Stimulated activated naive CD8-positive, alpha-beta T cell treated with anti-CD3 and anti-CD28 coated beads, Interleukin-15, amount 100 ng/mL, for 72 hours (primary cell): ENCODE results near the gene EHD1.
"Not testable (repeated sequence)": the region's sequence is repeated elsewhere in the genome, so short reads cannot be mapped to it uniquely, and the experiment has no call there.

Source experiments
- ATAC-seq: fragments of 150-1000 bp; cut with Tn5 transposase; 2 replicates; pipeline ENCODE4 v1.10.0; 2021; ENCODE audit warnings: mild to moderate bottlenecking, moderate library complexity
- DNase-seq, 2 donors: peaks; one replicate each; pipeline ENCODE4 v3.0.0; 2021 to 2022
- H3K27ac Mint-ChIP-seq, 2 donors: one replicate each; pipeline ENCODE4 v1.8.0; 2022; ENCODE audit warnings: mild to moderate bottlenecking in 2 of 2, mixed read lengths in 2 of 2, moderate library complexity in 2 of 2
- H3K27me3 Mint-ChIP-seq: one replicate; pipeline ENCODE4 v1.8.0; 2022; ENCODE audit warnings: mixed read lengths
- H3K4me1 Mint-ChIP-seq: one replicate; pipeline ENCODE4 v1.8.0; 2022; ENCODE audit warnings: mild to moderate bottlenecking, mixed read lengths
- H3K4me3 Mint-ChIP-seq, 2 donors: one replicate each; pipeline ENCODE4 v1.8.0; 2022; ENCODE audit warnings: mild to moderate bottlenecking in 2 of 2, mixed read lengths in 2 of 2, moderate library complexity in 1 of 2
- H3K9me3 Mint-ChIP-seq, 2 donors: one replicate each; pipeline ENCODE4 v1.8.0; 2022; ENCODE audit warnings: mixed read lengths in 2 of 2

Gene EHD1

GRCh38 chr11:64829536-64830251 is 48.7 kb downstream of the EHD1 start:
- no peak for DNase-seq
- no peak for ATAC-seq
- Mint-ChIP-seq H3K4me3 (no peak overlapping the region), H3K4me1 (no peaks in the 10 kb centered on the region), H3K9me3 (no peaks in the 10 kb centered on the region), H3K27ac (no peak overlapping the region), H3K27me3 (no peaks in the 10 kb centered on the region)

- Mint-ChIP-seq H3K4me3 (no peak overlapping the region), H3K9me3 (no peaks in the 10 kb centered on the region), H3K4me1 (no peaks in the 10 kb centered on the region), H3K27ac (no peak overlapping the region), H3K27me3 (no peaks in the 10 kb centered on the region)
- DNase-seq (no peak), ATAC-seq (no peak)
These were observed 51.0 kb downstream of the EHD1 start for GRCh38 chr11:64827451-64827839.

GRCh38 chr11:64826578-64827450 is 51.6 kb downstream of the EHD1 start:
- H3K4me1 Mint-ChIP-seq = no peaks in the 10 kb centered on the region
- ATAC-seq (no peak), DNase-seq (no peak)
- H3K27me3 Mint-ChIP-seq = no peaks in the 10 kb centered on the region
- no peaks in the 10 kb centered on the region for H3K9me3 Mint-ChIP-seq
- H3K27ac Mint-ChIP-seq = peak overlapping the region in 1 of 2 donors; percentile 41
- H3K4me3 Mint-ChIP-seq = no peak overlapping the region

- no peaks in the 10 kb centered on the region for H3K9me3 Mint-ChIP-seq
- H3K27ac Mint-ChIP-seq = peak overlapping the region in 1 of 2 donors; percentile 41
- H3K4me1 Mint-ChIP-seq = no peaks in the 10 kb centered on the region
- ATAC-seq (no peak), DNase-seq (no peak)
- H3K27me3 Mint-ChIP-seq = no peaks in the 10 kb centered on the region
- no peak overlapping the region for H3K4me3 Mint-ChIP-seq
These were observed 52.4 kb downstream of the EHD1 start for GRCh38 chr11:64826062-64826461.

GRCh38 chr11:64823568-64824119 is 54.8 kb downstream of the EHD1 start:
- no peaks in the 10 kb centered on the region for H3K9me3 Mint-ChIP-seq
- no peak overlapping the region for H3K27ac Mint-ChIP-seq
- ATAC-seq (no peak), DNase-seq (no peak)
- no peaks in the 10 kb centered on the region for H3K27me3 Mint-ChIP-seq
- H3K4me1 Mint-ChIP-seq = no peaks in the 10 kb centered on the region
- H3K4me3 Mint-ChIP-seq = no peak overlapping the region

GRCh38 chr11:64817476-64817875 is 60.9 kb downstream of the EHD1 start:
- no peak for DNase-seq
- H3K27ac Mint-ChIP-seq = peak overlapping the region in 1 of 2 donors; percentile 61

GRCh38 chr11:64815433-64815832 is 63.0 kb downstream of the EHD1 start:
- not testable (repeated sequence) for H3K9me3 Mint-ChIP-seq, H3K4me3 Mint-ChIP-seq, DNase-seq, H3K27ac Mint-ChIP-seq, ATAC-seq, H3K27me3 Mint-ChIP-seq, H3K4me1 Mint-ChIP-seq

More at GRCh38 chr11:64817476-64817875, 60.9 kb downstream of the EHD1 start:
- H3K4me3 Mint-ChIP-seq = no peak overlapping the region
- H3K27me3 Mint-ChIP-seq = no peaks in the 10 kb centered on the region
- no peaks in the 10 kb centered on the region for H3K9me3 Mint-ChIP-seq
- no peaks in the 10 kb centered on the region for H3K4me1 Mint-ChIP-seq
- ATAC-seq = no peak

- Mint-ChIP-seq H3K27ac (no peak overlapping the region), H3K4me1 (peaks cover 13% of the 10 kb centered on the region)
- no peak for ATAC-seq
These were observed 63.7 kb downstream of the EHD1 start for GRCh38 chr11:64814712-64815187.

GRCh38 chr11:64813826-64814225 is 64.6 kb downstream of the EHD1 start:
- no peak overlapping the region for H3K4me3 Mint-ChIP-seq
- no peak overlapping the region for H3K27ac Mint-ChIP-seq
- DNase-seq = no peak

More at GRCh38 chr11:64814712-64815187, 63.7 kb downstream of the EHD1 start:
- H3K4me3 Mint-ChIP-seq = no peak overlapping the region
- no peak for DNase-seq
- H3K9me3 Mint-ChIP-seq = no peaks in the 10 kb centered on the region
- H3K27me3 Mint-ChIP-seq = no peaks in the 10 kb centered on the region

GRCh38 chr11:64810891-64811272 is 67.5 kb downstream of the EHD1 start:
- H3K4me3 Mint-ChIP-seq = peak overlapping the region; percentile 99 to 100
- H3K9me3 Mint-ChIP-seq = no peaks in the 10 kb centered on the region
- DNase-seq = no peak
- peaks cover 50% of the 10 kb centered on the region for H3K4me1 Mint-ChIP-seq
- H3K27ac Mint-ChIP-seq = peak overlapping the region; percentile 95
- ATAC-seq = peak; percentile 53
- no peaks in the 10 kb centered on the region for H3K27me3 Mint-ChIP-seq

More at GRCh38 chr11:64813826-64814225, 64.6 kb downstream of the EHD1 start:
- Mint-ChIP-seq H3K27me3 (no peaks in the 10 kb centered on the region), H3K9me3 (no peaks in the 10 kb centered on the region), H3K4me1 (peaks cover 22% of the 10 kb centered on the region)
- no peak for ATAC-seq

- peak; percentile 94 for ATAC-seq
- H3K27ac Mint-ChIP-seq = peak within 1 kb of the TSS; percentile 95
- no peaks in the 10 kb centered on the region for H3K27me3 Mint-ChIP-seq
- peak; percentile 79 to 85 for DNase-seq
- H3K4me1 Mint-ChIP-seq = peaks cover 55% of the 10 kb centered on the region
- H3K9me3 Mint-ChIP-seq = no peaks in the 10 kb centered on the region
- H3K4me3 Mint-ChIP-seq = peak within 1 kb of the TSS; percentile 99 to 100
These were observed 68.0 kb downstream of the EHD1 start, which contains the start of gene MEN1 for GRCh38 chr11:64810271-64810890. Gene MEN1, minus strand, starts transcription at chr11:64810551. Its CDS starts 442 bp downstream, at chr11:64810109.

- DNase-seq = no peak
- ATAC-seq = peak; percentile 37
- Mint-ChIP-seq H3K27me3 (no peaks in the 10 kb centered on the region), H3K4me1 (peaks cover 55% of the 10 kb centered on the region), H3K9me3 (no peaks in the 10 kb centered on the region), H3K27ac (peak overlapping the region; percentile 95), H3K4me3 (peak overlapping the region; percentile 99 to 100)
These were observed 68.6 kb downstream of the EHD1 start for GRCh38 chr11:64809781-64810241.

- H3K9me3 Mint-ChIP-seq = no peaks in the 10 kb centered on the region
- H3K27me3 Mint-ChIP-seq = no peaks in the 10 kb centered on the region
- H3K27ac Mint-ChIP-seq = no peak overlapping the region
- ATAC-seq (no peak), DNase-seq (no peak)
- no peak overlapping the region for H3K4me3 Mint-ChIP-seq
- peaks cover 80% of the 10 kb centered on the region for H3K4me1 Mint-ChIP-seq
These were observed 72.9 kb downstream of the EHD1 start for GRCh38 chr11:64805481-64805880.

GRCh38 chr11:64804346-64805210 is 73.8 kb downstream of the EHD1 start:
- Mint-ChIP-seq H3K9me3 (no peaks in the 10 kb centered on the region), H3K4me1 (peaks cover 77% of the 10 kb centered on the region), H3K27me3 (no peaks in the 10 kb centered on the region), H3K27ac (no peak overlapping the region), H3K4me3 (peak overlapping the region; percentile 90)
- DNase-seq (no peak), ATAC-seq (no peak)
